Measurements from ENCODE around the gene EFEMP1.

Gene EFEMP1

GRCh38 chr2:55932843-55933242 is 9.3 kb upstream of the EFEMP1 start:
- DNase-seq = no peak

GRCh38 chr2:55931281-55931680 is 7.7 kb upstream of the EFEMP1 start:
- no peak for DNase-seq

- no peak for DNase-seq
Measured at GRCh38 chr2:55929476-55929875, 5.9 kb upstream of the EFEMP1 start.

- no peak for DNase-seq
Measured at GRCh38 chr2:55926974-55927373, 3.4 kb upstream of the EFEMP1 start.

- DNase-seq = no peak
Measured at GRCh38 chr2:55926246-55926645, 2.7 kb upstream of the EFEMP1 start.

GRCh38 chr2:55923982-55924321 is 370 bp upstream of the EFEMP1 start:
- no peak for DNase-seq

- DNase-seq = no peak
Measured at GRCh38 chr2:55922291-55922907, 1.2 kb downstream of the EFEMP1 start.

- DNase-seq = no peak
Measured at GRCh38 chr2:55919574-55919973, 4.0 kb downstream of the EFEMP1 start.

- DNase-seq = no peak
Measured at GRCh38 chr2:55918856-55919255, 4.7 kb downstream of the EFEMP1 start.

GRCh38 chr2:55917713-55918390 is 5.7 kb downstream of the EFEMP1 start:
- DNase-seq = no peak

GRCh38 chr2:55917117-55917516 is 6.5 kb downstream of the EFEMP1 start:
- no peak for DNase-seq

GRCh38 chr2:55916473-55917049 is 7.0 kb downstream of the EFEMP1 start:
- DNase-seq = no peak

GRCh38 chr2:55914786-55915185 is 8.8 kb downstream of the EFEMP1 start:
- no peak for DNase-seq

- DNase-seq = no peak
Measured at GRCh38 chr2:55912926-55913325, 10.7 kb downstream of the EFEMP1 start.

GRCh38 chr2:55910077-55910476 is 13.5 kb downstream of the EFEMP1 start:
- no peak for DNase-seq

- no peak for DNase-seq
Measured at GRCh38 chr2:55907686-55908085, 15.9 kb downstream of the EFEMP1 start.

- DNase-seq = no peak
Measured at GRCh38 chr2:55906993-55907392, 16.6 kb downstream of the EFEMP1 start.

GRCh38 chr2:55903727-55904126 is 19.9 kb downstream of the EFEMP1 start:
- no peak for DNase-seq

- no peak for DNase-seq
Measured at GRCh38 chr2:55902971-55903370, 20.6 kb downstream of the EFEMP1 start.

GRCh38 chr2:55902429-55902828 is 21.2 kb downstream of the EFEMP1 start:
- DNase-seq = no peak

GRCh38 chr2:55901941-55902340 is 21.6 kb downstream of the EFEMP1 start:
- DNase-seq = no peak

- DNase-seq = no peak
Measured at GRCh38 chr2:55901322-55901721, 22.3 kb downstream of the EFEMP1 start.

- DNase-seq = no peak
Measured at GRCh38 chr2:55899881-55900280, 23.7 kb downstream of the EFEMP1 start.

- no peak for DNase-seq
Measured at GRCh38 chr2:55898386-55899040, 25.1 kb downstream of the EFEMP1 start.
